HEK293T (cell line): ENCODE measurements around the gene HS3ST6.

Experiments
- CTCF ChIA-PET: fragments of 350-600 bp; formaldehyde crosslinking; extraction: SDS; loops from one replicate; lab custom pipeline; 2021; ENCODE audit warnings: antibody characterized with exemption, inconsistent platforms; lab: Yijun Ruan, JAX
- POLR2A ChIA-PET: fragments of 350-600 bp; formaldehyde crosslinking; extraction: SDS; loops from one replicate; lab custom pipeline; 2020; ENCODE audit warnings: antibody characterized with exemption, inconsistent platforms; lab: Yijun Ruan, JAX
- DNase-seq: peaks from one replicate; pipeline ENCODE4 v3.0.0; 2012; ENCODE audit warnings: mixed read lengths; ENCODE audit errors: extremely low spot score
- ARNT ChIP-seq: fragments of 450-650 bp; IDR thresholded peaks from 2 replicates; pipeline ENCODE4 v1.6.1; 2017; ENCODE audit warnings: mild to moderate bottlenecking
- BHLHE40 ChIP-seq: fragments of 450-650 bp; IDR thresholded peaks from 2 replicates; pipeline ENCODE4 v1.6.1; 2016; ENCODE audit warnings: mild to moderate bottlenecking, moderate library complexity, borderline replicate concordance
- CTBP1 ChIP-seq: fragments of 450-650 bp; IDR thresholded peaks from 2 replicates; pipeline ENCODE4 v1.6.1; 2016; ENCODE audit warnings: borderline replicate concordance
- ELF4 ChIP-seq: fragments of 450-650 bp; IDR thresholded peaks from 2 replicates; pipeline ENCODE4 v1.6.1; 2017; ENCODE audit warnings: antibody characterized with exemption
- FOXA1 ChIP-seq: fragments of 450-650 bp; IDR thresholded peaks from 2 replicates; pipeline ENCODE4 v1.6.1; 2016; ENCODE audit warnings: mild to moderate bottlenecking
- FOXK2 ChIP-seq: fragments of 450-650 bp; IDR thresholded peaks from 2 replicates; pipeline ENCODE4 v1.6.1; 2016; ENCODE audit warnings: mild to moderate bottlenecking
- FOXM1 ChIP-seq: fragments of 450-650 bp; IDR thresholded peaks from 2 replicates; pipeline ENCODE4 v1.6.1; 2017; ENCODE audit warnings: mild to moderate bottlenecking, borderline replicate concordance
- HDGF ChIP-seq: fragments of 450-650 bp; IDR thresholded peaks from 2 replicates; pipeline ENCODE4 v1.6.1; 2017; ENCODE audit warnings: antibody characterized with exemption, borderline replicate concordance
- L3MBTL2 ChIP-seq: fragments of 450-650 bp; conservative IDR thresholded peaks from 2 replicates; pipeline ENCODE4 v1.6.1; 2016; ENCODE audit warnings: mild to moderate bottlenecking
- LEF1 ChIP-seq: fragments of 450-650 bp; IDR thresholded peaks from 2 replicates; pipeline ENCODE4 v1.6.1; 2017; ENCODE audit warnings: mild to moderate bottlenecking, borderline replicate concordance
- NFRKB ChIP-seq: fragments of 450-650 bp; IDR thresholded peaks from 2 replicates; pipeline ENCODE4 v1.6.1; 2016; ENCODE audit warnings: mild to moderate bottlenecking, moderate library complexity
- SP1 ChIP-seq: fragments of 450-650 bp; IDR thresholded peaks from 2 replicates; pipeline ENCODE4 v1.6.1; 2017
- SUZ12 ChIP-seq: fragments of 450-650 bp; IDR thresholded peaks from 2 replicates; pipeline ENCODE4 v1.6.1; 2016; ENCODE audit warnings: mild to moderate bottlenecking
- TARDBP ChIP-seq: fragments of 450-650 bp; IDR thresholded peaks from 2 replicates; pipeline ENCODE4 v1.6.1; 2016
- ZNF384 ChIP-seq: fragments of 450-650 bp; IDR thresholded peaks from 2 replicates; pipeline ENCODE4 v1.6.1; 2016
- TF ChIP-seq, protein P1 (sequence below): fragments of 450-650 bp; IDR thresholded peaks from 2 replicates; pipeline ENCODE4 v1.6.1; 2016

The HS3ST6 gene

DNA sequence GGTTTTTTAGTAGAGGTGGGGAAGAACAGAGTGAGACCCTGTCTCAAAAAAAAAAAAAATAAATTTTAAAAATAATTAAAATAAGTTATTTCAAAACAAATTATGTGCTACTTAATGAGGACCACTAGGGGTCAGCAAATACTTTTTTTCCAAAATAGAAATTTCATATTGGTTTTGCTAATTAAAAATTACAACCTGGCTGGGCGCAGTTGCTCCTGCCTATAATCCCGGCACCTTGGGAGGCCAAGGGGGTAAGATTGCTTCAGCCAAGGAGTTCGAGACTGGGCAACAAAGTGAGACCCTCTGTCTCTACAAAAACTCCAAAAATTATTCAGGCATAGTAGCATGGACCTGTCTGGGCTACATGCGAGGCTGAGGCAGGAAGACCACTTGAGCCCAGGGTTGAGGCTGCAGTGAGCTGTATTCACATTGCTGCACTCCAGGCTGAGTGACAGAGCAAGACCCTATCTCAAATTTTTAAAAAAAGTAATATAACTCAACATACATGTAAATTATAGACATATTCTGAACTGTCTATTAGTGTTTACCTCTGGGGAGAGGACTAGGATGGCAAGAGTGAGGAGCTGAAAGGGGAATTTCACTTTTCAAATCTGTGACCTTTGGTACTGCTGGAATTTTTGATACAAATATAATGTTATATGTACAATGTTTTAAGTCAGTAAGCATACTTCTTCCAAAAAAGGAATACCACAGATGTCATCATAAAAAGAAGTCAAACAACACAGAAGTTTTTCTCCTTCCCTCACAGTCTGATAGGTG is 54.3 kb downstream of the HS3ST6 start:
- no peak for DNase-seq
- ChIA-PET CTCF (interaction anchor here (1.3 to 1.6 kb wide), 2 partner anchors 60 to 78 kb away, joined by 5 to 7 read pairs; no protein-coding TSS in a partner anchor), POLR2A (interaction anchor here (0.8 to 1.4 kb wide), 2 partner anchors 60 to 101 kb away, joined by 3 to 10 read pairs; partner anchors contain the start of gene RPS2)
- TF ChIP-seq ARNT (no peak), FOXK2 (no peak), HDGF (no peak), FOXM1 (no peak), CTBP1 (no peak), LEF1 (no peak), SUZ12 (no peak), BHLHE40 (no peak), ZNF384 (no peak), L3MBTL2 (no peak), TARDBP (no peak), SP1 (no peak), NFRKB (no peak), ELF4 (no peak), FOXA1 (no peak)
- TF ChIP-seq, protein P1, sequence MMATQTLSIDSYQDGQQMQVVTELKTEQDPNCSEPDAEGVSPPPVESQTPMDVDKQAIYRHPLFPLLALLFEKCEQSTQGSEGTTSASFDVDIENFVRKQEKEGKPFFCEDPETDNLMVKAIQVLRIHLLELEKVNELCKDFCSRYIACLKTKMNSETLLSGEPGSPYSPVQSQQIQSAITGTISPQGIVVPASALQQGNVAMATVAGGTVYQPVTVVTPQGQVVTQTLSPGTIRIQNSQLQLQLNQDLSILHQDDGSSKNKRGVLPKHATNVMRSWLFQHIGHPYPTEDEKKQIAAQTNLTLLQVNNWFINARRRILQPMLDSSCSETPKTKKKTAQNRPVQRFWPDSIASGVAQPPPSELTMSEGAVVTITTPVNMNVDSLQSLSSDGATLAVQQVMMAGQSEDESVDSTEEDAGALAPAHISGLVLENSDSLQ = no peak

DNA sequence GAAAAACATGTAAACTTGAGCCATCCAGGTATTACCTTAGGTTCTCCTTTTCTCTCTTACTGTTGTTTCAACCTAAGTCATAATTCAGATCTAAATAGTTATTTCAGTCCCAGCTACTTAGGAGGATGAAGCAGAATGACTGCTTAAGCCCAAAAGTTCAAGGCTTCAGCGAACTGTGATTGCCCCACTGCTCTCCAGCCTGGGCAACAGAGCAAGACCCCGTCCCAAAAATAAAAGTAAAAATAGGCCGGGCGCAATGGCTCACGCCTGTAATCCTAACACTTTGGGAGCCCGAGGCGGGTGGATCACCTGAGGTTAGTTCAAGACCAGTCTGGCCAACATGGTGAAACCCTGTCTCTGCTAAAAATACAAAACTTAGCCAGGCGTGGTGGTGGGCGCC is 55.8 kb downstream of the HS3ST6 start:
- ChIA-PET POLR2A (interaction anchor here (0.8 to 1.8 kb wide), 3 partner anchors 98 to 109 kb away, joined by 4 to 7 read pairs (median 4); partner anchors contain the start of gene RPS2), CTCF (interaction anchor here (1.1 kb wide), 1 partner anchor 90 kb away, joined by 3 read pairs; no protein-coding TSS in a partner anchor)
- no peak for TF ChIP-seq BHLHE40
- no peak for TF ChIP-seq FOXM1
- TF ChIP-seq ZNF384 = no peak
- no peak for DNase-seq

DNA sequence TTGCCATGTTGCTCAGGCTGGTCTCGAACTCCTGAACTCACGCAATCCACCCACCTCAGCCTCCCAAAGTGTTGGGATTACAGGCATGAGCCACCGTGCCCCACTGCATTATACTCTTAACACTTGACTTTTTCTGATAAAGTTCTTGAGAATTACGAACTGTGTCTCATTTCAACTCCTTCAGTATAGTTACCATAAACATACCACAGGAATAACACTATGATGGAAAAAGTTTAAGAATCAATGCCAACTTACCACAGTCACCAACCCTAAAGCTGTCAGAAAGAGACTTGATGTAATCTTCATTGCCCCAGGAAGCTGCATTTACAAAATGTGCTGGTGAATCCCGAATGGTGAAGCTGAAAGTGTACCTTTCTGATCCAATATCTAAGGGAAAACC is 56.5 kb downstream of the HS3ST6 start:
- ChIA-PET POLR2A (interaction anchor here (1.1 to 1.8 kb wide), 2 partner anchors 99 to 103 kb away, joined by 4 to 7 read pairs; partner anchors contain the start of gene RPS2), CTCF (interaction anchor here (1.1 kb wide), 1 partner anchor 90 kb away, joined by 3 read pairs; no protein-coding TSS in a partner anchor)
- no peak for DNase-seq
- TF ChIP-seq CTBP1 (no peak), NFRKB (no peak), SP1 (no peak), FOXK2 (no peak), FOXM1 (no peak), L3MBTL2 (no peak), LEF1 (no peak), TARDBP (no peak), ZNF384 (no peak), ARNT (no peak), BHLHE40 (no peak), HDGF (no peak), SUZ12 (no peak), ELF4 (no peak), FOXA1 (no peak)
- TF ChIP-seq, protein P1 = no peak
